GM12878 (cell line): ENCODE data around the gene CXCR1.

Source experiments
- BRCA1 ChIP-seq: IDR thresholded peaks from 2 replicates; pipeline ENCODE4 v1.6.1; 2011; ENCODE audit warnings: low read depth, low read length, improper control_type of control experiment
- KDM1A ChIP-seq: fragments of 200-600 bp; sonication (generic); IDR thresholded peaks from 2 replicates; pipeline ENCODE4 v1.6.1; 2016; ENCODE audit warnings: borderline replicate concordance
- RAD21 ChIP-seq: IDR thresholded peaks from 2 replicates; pipeline ENCODE4 v1.6.1; 2011; ENCODE audit warnings: mild to moderate bottlenecking, low read depth, low read length, moderate library complexity; ENCODE audit not compliant: insufficient read depth
- SP1 ChIP-seq: IDR thresholded peaks from one replicate; pipeline ENCODE4 v1.6.1; 2011; ENCODE audit warnings: low read depth, low read length
- TF ChIP-seq, protein P1 (sequence below), 3 experiments: IDR thresholded peaks in 2 of 3; conservative IDR thresholded peaks in 1 of 3; 2 replicates each; pipeline ENCODE4 v1.5.1; 2011; ENCODE audit warnings: low read depth in 3 of 3, low read length in 3 of 3, mild to moderate bottlenecking in 3 of 3, control low read depth in 2 of 3, moderate library complexity in 2 of 3, inconsistent platforms in 1 of 3, mixed read lengths in 1 of 3; ENCODE audit not compliant: control insufficient read depth in 2 of 3, insufficient read depth in 1 of 3; ENCODE audit errors: extremely low read depth in 1 of 3

- TF ChIP-seq KDM1A (no peak), SP1 (no peak), BRCA1 (no peak), RAD21 (no peak)
- TF ChIP-seq, protein P1, sequence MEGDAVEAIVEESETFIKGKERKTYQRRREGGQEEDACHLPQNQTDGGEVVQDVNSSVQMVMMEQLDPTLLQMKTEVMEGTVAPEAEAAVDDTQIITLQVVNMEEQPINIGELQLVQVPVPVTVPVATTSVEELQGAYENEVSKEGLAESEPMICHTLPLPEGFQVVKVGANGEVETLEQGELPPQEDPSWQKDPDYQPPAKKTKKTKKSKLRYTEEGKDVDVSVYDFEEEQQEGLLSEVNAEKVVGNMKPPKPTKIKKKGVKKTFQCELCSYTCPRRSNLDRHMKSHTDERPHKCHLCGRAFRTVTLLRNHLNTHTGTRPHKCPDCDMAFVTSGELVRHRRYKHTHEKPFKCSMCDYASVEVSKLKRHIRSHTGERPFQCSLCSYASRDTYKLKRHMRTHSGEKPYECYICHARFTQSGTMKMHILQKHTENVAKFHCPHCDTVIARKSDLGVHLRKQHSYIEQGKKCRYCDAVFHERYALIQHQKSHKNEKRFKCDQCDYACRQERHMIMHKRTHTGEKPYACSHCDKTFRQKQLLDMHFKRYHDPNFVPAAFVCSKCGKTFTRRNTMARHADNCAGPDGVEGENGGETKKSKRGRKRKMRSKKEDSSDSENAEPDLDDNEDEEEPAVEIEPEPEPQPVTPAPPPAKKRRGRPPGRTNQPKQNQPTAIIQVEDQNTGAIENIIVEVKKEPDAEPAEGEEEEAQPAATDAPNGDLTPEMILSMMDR (IDR thresholded peaks at IDR 0.05 in 2 of 3, conservative IDR thresholded peaks at IDR 0.05 in 1 of 3; ENCODE audit: control insufficient read depth in 2 of 3, extremely low read depth in 1 of 3, insufficient read depth in 1 of 3, low read depth in 3 of 3, low read length in 3 of 3): no peak
Measured at GRCh38 chr2:218194880-218195279, 28.1 kb upstream of the CXCR1 start.
